ENCODE results near the gene TK2.

GRCh38 chr16:66460703-66461102 is 89.2 kb downstream of the TK2 start:
- TF ChIP-seq CTCF (IDR thresholded peaks at IDR 0.05) = no peak
- no peak for TF ChIP-seq POLR2A (IDR thresholded peaks at IDR 0.05)

All from heart left ventricle (tissue), 13 donors.